Activated T-helper 9 cell treated with anti-CD3 and anti-CD28 coated beads, Interleukin-2, amount 50 U/mL, for 16 hours (primary cell): Measurements from ENCODE around the gene PPP2R2C.

Source experiments
- DNase-seq: peaks from one replicate; pipeline ENCODE4 v3.0.0-alpha.2; 2020; ENCODE audit warnings: low read depth

PPP2R2C gene

DNA sequence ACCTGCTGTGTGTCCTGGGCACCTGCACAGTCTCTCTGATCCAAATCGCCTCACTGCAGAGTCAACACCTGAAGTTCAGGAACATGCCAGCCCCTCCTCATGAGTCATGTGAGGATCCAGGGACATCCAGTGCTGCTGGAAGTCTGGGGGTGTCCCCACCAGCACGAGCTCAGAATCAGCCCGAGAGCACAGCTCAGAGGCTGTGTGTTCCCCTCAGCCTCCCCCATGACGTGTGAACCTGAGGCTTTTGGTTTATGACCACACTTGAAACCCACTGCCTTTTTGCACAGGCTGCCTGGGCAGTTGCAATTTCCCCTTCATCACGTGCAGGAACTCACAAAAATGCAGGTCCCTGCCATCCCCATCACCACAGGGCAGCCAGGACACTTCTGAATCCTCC is 47.1 kb downstream of the PPP2R2C start:
- DNase-seq, result no peak

DNA sequence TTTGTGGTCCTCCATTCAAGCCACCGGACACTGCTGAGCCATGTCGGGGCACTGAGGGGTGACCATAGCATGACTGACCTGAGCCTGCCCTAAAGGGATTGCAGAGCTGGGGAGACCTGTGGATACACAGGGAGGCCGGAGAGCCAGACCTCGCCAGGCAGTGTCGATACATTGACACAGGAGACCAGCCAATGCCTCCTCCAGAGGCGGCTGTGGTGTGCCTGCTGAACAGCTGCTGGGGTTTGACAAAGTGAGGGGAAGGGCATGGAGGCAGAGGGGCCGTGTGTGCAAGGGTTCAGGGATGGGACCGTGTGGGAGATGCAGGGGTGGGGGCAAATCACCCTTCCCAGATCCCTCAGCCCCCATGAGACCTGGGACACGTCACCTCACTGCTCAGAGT is 48.0 kb downstream of the PPP2R2C start:
- no peak for DNase-seq

- DNase-seq, result no peak
These were observed 48.8 kb downstream of the PPP2R2C start for GRCh38 chr4:6423575-6423974.

DNA sequence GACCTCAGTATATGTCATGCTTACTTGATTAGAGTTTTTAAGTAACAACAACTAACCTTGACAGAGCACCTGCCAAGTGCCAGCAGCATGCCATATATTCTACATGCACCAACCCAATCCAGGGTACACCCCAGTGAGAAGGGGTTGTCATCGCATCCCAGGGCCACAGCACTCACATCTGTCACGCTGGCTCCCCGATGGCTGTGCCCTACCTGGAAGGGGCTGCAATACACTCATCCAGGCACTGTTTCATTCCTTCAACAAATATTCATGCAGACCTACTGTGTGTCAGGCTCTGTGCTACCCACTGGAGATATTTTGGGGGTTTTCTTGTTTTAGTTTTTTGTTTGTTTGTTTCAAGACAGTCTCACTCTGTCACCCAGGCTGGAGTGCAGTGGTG is 49.5 kb downstream of the PPP2R2C start:
- no peak for DNase-seq

DNA sequence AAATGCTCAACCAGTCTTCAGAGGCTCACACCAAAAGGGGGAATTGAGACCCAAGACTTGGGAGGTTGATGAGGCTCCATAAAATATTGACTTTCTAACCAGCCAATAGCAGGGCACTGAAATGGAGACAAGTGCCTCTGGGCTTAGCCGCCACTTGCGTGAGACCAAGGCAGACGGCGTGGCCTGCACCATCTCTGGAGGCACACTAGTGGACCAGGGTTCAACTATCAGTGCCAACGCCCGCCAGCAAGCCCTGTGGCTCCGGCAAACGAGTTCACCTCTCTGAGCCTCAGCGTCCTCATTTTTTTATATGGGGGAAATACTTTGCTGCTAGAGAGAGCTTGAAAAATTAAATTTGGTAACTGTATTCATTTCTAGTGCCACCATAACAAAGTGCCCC is 50.3 kb downstream of the PPP2R2C start:
- DNase-seq, result no peak

DNA sequence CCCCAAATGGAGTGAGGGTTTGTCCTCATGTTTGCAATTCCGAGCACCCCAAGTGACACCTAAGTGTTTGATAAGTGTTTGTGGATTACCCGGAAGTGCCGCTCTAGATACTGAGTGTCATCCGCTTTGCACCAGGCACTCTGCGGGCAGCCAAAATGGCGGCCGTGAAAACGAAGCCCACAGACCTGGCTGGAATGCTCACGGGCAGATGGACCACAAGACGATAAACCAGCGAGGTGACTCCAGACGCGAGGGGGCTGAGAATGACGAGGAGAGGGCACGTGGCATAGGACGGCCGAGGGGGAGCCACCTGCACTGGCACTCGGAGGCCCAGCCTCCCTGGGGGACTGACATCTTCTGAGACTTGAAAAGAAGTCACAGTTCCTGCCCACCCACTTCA is 51.0 kb downstream of the PPP2R2C start:
- DNase-seq, result no peak

GRCh38 chr4:6420972-6421371 is 51.4 kb downstream of the PPP2R2C start:
- DNase-seq, result no peak

DNA sequence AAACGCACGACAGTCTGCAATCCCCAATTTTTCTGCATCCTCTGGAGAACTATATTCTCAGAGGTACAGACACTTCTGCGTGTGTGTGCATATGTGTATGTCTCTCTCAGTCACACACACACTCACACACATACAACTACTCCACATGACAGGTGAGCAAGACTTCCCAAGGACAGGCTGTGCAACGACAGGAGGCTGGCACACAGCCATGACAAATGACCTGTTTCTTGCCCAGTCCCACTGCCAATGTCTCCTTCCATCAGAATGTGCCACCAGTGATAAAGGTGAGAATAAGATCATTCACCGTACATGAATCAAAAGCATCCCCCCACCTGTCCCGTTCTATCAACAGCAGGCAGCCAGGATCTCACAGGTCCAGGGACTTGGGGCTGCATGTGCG is 52.4 kb downstream of the PPP2R2C start:
- DNase-seq, result no peak

DNA sequence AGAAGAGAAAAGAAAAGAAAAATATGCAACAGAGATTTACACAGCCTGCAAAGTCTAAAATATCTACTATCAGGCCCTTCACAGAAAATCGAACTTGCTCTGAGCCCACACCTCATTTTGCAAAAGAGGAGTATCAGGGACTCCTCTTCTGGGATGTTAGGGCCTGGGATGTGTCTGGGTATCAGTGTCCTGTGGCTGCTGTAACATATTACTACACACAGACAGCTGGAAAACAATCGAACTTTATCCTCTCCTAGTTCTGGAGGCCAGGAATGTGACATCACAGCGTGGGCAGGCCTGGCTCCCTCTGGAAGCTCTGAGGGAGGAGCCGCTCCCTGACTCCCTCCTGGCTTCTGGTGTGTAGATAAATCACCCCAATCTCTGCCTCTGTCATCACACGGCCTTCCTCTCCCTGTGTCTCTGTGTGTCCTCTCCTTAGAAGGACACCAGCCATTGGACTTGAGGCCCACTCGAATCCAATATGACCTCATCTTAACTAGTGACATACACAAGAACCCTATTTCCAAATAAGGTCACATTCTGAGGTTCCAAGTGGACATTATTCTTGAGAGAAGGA is 52.9 kb downstream of the PPP2R2C start:
- no peak for DNase-seq

- DNase-seq, result no peak
These were observed 54.1 kb downstream of the PPP2R2C start for GRCh38 chr4:6418193-6418755.

GRCh38 chr4:6417516-6418050 is 54.8 kb downstream of the PPP2R2C start:
- no peak for DNase-seq

- DNase-seq, result no peak
These were observed 55.7 kb downstream of the PPP2R2C start for GRCh38 chr4:6416518-6417286.

GRCh38 chr4:6415031-6415705 is 57.2 kb downstream of the PPP2R2C start:
- DNase-seq, result no peak

DNA sequence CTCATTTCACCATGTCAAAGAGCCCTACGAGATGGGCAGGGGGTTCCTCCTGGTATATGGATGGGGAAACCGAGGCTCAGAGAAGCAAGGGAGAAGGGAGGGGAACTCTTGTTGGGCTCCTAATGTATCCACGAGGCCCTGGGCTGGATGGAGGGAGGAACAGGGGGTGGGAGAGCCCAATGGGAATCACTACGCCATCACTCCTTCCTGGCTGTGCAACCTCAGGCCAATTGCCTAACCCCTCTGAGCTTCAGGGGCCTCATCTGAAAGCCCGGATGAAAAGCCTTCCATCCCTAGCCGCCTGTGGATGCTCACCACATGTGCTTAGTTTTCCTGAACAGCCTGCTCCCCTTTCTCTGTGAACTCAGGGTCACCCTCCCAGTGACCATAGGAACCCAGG is 57.8 kb downstream of the PPP2R2C start:
- no peak for DNase-seq

DNA sequence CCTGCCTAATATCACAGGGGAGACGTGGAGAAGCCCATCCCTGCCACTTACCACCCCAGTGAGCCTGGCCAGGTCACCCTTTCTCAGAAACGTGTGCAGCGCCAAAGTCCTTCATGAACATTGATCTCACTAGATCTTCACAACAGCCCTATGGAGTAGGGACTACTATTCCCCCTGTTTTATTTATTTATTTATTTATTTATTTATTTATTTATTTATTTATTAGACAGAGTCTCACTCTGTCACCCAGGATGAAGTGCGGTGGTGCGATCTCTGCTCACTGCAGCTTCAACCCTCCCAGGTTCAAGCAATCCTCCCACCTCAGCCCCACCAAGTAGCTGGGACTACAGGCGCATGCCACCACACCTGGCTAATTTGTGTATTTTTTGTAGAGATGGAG is 61.8 kb downstream of the PPP2R2C start:
- no peak for DNase-seq

DNA sequence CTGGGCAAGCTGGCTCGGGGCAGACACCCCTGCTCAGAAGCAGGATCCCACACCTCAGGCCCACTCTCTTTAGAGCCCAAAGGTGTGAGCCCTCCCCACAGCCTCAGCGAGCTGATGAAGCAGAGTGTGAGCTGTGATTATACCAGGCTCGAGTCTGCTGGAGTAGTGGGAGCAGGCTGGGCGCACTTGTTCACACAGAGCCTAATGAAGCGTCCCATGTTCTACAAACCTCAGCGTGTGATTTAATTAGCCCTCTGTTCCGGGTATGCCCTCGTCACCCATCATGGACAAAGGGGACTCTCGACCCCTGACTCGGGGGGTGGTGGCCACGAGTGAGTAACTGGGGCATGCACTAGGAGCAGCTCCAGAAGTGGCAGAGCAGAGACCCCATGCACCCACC is 62.3 kb downstream of the PPP2R2C start:
- DNase-seq, result no peak

- no peak for DNase-seq
These were observed 63.0 kb downstream of the PPP2R2C start for GRCh38 chr4:6409381-6409780.

- no peak for DNase-seq
These were observed 64.2 kb downstream of the PPP2R2C start for GRCh38 chr4:6408263-6408662.

- no peak for DNase-seq
These were observed 67.1 kb downstream of the PPP2R2C start for GRCh38 chr4:6405397-6405706.

GRCh38 chr4:6404611-6405396 is 67.6 kb downstream of the PPP2R2C start:
- DNase-seq, result no peak

GRCh38 chr4:6403400-6403685 is 69.1 kb downstream of the PPP2R2C start:
- no peak for DNase-seq

- DNase-seq, result no peak
These were observed 69.6 kb downstream of the PPP2R2C start for GRCh38 chr4:6402566-6403399.
